ENCODE measurements around the gene MYF6.
"Not testable (repeated sequence)": the region's sequence is repeated elsewhere in the genome, so short reads cannot be mapped to it uniquely, and the experiment has no call there.

The MYF6 gene

GRCh38 chr12:80707126-80707829, at the start of gene MYF6:
Gene MYF6 (plus strand): TSS chr12:80707634. CDS start chr12:80707720, 86 bp downstream.
- no peak for DNase-seq (ENCODE audit: low read depth in 3 of 3, low spot score in 1 of 3)

GRCh38 chr12:80659512-80660063, 47.8 kb upstream of the MYF6 start:
- no peak for DNase-seq (ENCODE audit: low read depth in 3 of 3, low spot score in 1 of 3)

GRCh38 chr12:80662586-80662985, 44.8 kb upstream of the MYF6 start:
- no peak for DNase-seq (ENCODE audit: low read depth in 3 of 3, low spot score in 1 of 3)

GRCh38 chr12:80670214-80670613, 37.2 kb upstream of the MYF6 start:
- DNase-seq (ENCODE audit: low read depth in 3 of 3, low spot score in 1 of 3), result no peak

GRCh38 chr12:80676042-80676636, 31.3 kb upstream of the MYF6 start:
- DNase-seq (ENCODE audit: low read depth in 3 of 3, low spot score in 1 of 3), result not testable (repeated sequence)

GRCh38 chr12:80676856-80677255, 30.6 kb upstream of the MYF6 start:
- DNase-seq (ENCODE audit: low read depth in 3 of 3, low spot score in 1 of 3), result no peak

GRCh38 chr12:80677994-80678393, 29.4 kb upstream of the MYF6 start:
- DNase-seq (ENCODE audit: low read depth in 3 of 3, low spot score in 1 of 3), result no peak

GRCh38 chr12:80679346-80680131, 27.9 kb upstream of the MYF6 start:
- DNase-seq (ENCODE audit: low read depth in 3 of 3, low spot score in 1 of 3), result no peak

GRCh38 chr12:80681287-80681686, 26.1 kb upstream of the MYF6 start:
- no peak for DNase-seq (ENCODE audit: low read depth in 3 of 3, low spot score in 1 of 3)

GRCh38 chr12:80681786-80682185, 25.6 kb upstream of the MYF6 start:
- DNase-seq (ENCODE audit: low read depth in 3 of 3, low spot score in 1 of 3), result no peak

- no peak for DNase-seq (ENCODE audit: low read depth in 3 of 3, low spot score in 1 of 3)
These were observed 23.3 kb upstream of the MYF6 start for GRCh38 chr12:80684077-80684495.

- no peak for DNase-seq (ENCODE audit: low read depth in 3 of 3, low spot score in 1 of 3)
These were observed 17.3 kb upstream of the MYF6 start for GRCh38 chr12:80690090-80690489.

- DNase-seq (ENCODE audit: low read depth in 3 of 3, low spot score in 1 of 3), result no peak
These were observed 16.9 kb upstream of the MYF6 start for GRCh38 chr12:80690513-80690912.

- no peak for DNase-seq (ENCODE audit: low read depth in 3 of 3, low spot score in 1 of 3)
These were observed 15.3 kb upstream of the MYF6 start for GRCh38 chr12:80692114-80692513.

GRCh38 chr12:80697270-80697887, 10.1 kb upstream of the MYF6 start:
- no peak for DNase-seq (ENCODE audit: low read depth in 3 of 3, low spot score in 1 of 3)

- no peak for DNase-seq (ENCODE audit: low read depth in 3 of 3, low spot score in 1 of 3)
These were observed 9.2 kb upstream of the MYF6 start for GRCh38 chr12:80698256-80698655.

GRCh38 chr12:80698847-80699542, 8.4 kb upstream of the MYF6 start:
- DNase-seq (ENCODE audit: low read depth in 3 of 3, low spot score in 1 of 3), result no peak

GRCh38 chr12:80700327-80700726, 7.1 kb upstream of the MYF6 start:
- DNase-seq (ENCODE audit: low read depth in 3 of 3, low spot score in 1 of 3), result no peak

- no peak for DNase-seq (ENCODE audit: low read depth in 3 of 3, low spot score in 1 of 3)
These were observed 6.0 kb upstream of the MYF6 start for GRCh38 chr12:80701388-80701787.

GRCh38 chr12:80702889-80703805, 4.3 kb upstream of the MYF6 start:
- no peak for DNase-seq (ENCODE audit: low read depth in 3 of 3, low spot score in 1 of 3)

Measured in stimulated activated CD4-positive, alpha-beta T cell treated with anti-CD3 and anti-CD28 coated beads, TNF-alpha, amount 100 ng/mL, for 1 hour (primary cell).